Mucosa of descending colon (tissue), 3 donors: Measurements from ENCODE around the gene TMEM186. TPM values are rescaled to one million over a fixed set of nuclear protein-coding genes. Genes with fewer than 3 reads are reported as not detected.

Experiments
- ATAC-seq: fragments of 200-7000 bp; cut with Tn5 transposase; one replicate; pipeline ENCODE4 v1.9.1; 2020; ENCODE audit warnings: mild to moderate bottlenecking, moderate library complexity
- DNase-seq, 3 donors: peaks; one replicate each; pipeline ENCODE4 v3.0.0-alpha.2; 2020
- H3K36me3 ChIP-seq: fragments of 200-600 bp; one replicate; pipeline ENCODE4 v1.8.0; 2021; ENCODE audit warnings: low read depth, mild to moderate bottlenecking
- H3K4me1 ChIP-seq: fragments of 200-600 bp; one replicate; pipeline ENCODE4 v1.8.0; 2021; ENCODE audit warnings: low read depth, mild to moderate bottlenecking
- H3K4me3 ChIP-seq: fragments of 200-600 bp; one replicate; pipeline ENCODE4 v1.8.0; 2021; ENCODE audit warnings: mild to moderate bottlenecking
- H3K9me3 ChIP-seq: fragments of 200-600 bp; one replicate; pipeline ENCODE4 v1.8.0; 2021; ENCODE audit warnings: mild to moderate bottlenecking
- intact Hi-C, 2 donors: fragments of 100-400 bp; cut with DNase I in 1 of 2; cut with micrococcal nuclease in 1 of 2; formaldehyde crosslinking; loops; one replicate each; pipeline versions ENCODE4 v1.11.0 to v1.11.1; 2022; cut with DNase I, micrococcal nuclease
- total RNA-seq, 3 donors: library from RNA; stranded (reverse); fragmentation: NEBNext Ultra II Directional in 2 of 3; extraction: Animal tissue kit (Norgen Biotek cat#: 25700) in 2 of 3; gene quantifications; one replicate each; pipeline versions ENCODE4 v1.2.1 to v1.2.4, GENCODE V29; 2021 to 2023
- TF ChIP-seq, protein P1 (sequence below): fragments of 200-600 bp; IDR thresholded peaks from one replicate; pipeline ENCODE4 v1.8.0; 2022; ENCODE audit warnings: antibody characterized with exemption, mild to moderate bottlenecking
- donor health status: DM: no; HTN: no; CAD: no; lungs with moderate emphysema.
- donor health status: DM: no; HTN: no; CAD: no.
- donor health status: DM: no; HTN: yes; CAD: no.

The TMEM186 gene
- total RNA-seq, 3 donors from 2014 or later, result 12.2 to 13.9 (median 13.2) TPM

DNA sequence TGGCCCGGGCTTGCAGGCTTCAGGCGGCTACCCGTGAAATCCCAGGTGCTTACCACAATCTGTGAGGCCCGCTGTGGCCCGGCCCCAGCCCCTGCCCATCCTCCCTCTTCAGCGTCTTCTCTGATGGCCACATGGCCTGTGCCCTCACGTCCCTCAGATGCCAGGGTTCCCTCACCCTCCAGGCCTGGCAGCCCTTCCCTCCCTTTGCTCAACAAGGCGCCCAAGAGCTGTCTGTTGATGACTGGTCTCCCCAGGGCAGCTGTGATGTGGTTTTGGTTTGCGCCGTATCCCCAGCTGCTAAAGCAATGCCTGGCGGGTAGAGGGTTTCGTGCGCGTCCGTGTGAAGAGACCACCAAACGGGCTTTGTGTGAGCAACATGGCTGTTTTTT is 35.3 kb upstream of the TMEM186 start:
- TF ChIP-seq, protein P1, sequence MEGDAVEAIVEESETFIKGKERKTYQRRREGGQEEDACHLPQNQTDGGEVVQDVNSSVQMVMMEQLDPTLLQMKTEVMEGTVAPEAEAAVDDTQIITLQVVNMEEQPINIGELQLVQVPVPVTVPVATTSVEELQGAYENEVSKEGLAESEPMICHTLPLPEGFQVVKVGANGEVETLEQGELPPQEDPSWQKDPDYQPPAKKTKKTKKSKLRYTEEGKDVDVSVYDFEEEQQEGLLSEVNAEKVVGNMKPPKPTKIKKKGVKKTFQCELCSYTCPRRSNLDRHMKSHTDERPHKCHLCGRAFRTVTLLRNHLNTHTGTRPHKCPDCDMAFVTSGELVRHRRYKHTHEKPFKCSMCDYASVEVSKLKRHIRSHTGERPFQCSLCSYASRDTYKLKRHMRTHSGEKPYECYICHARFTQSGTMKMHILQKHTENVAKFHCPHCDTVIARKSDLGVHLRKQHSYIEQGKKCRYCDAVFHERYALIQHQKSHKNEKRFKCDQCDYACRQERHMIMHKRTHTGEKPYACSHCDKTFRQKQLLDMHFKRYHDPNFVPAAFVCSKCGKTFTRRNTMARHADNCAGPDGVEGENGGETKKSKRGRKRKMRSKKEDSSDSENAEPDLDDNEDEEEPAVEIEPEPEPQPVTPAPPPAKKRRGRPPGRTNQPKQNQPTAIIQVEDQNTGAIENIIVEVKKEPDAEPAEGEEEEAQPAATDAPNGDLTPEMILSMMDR, result no peak
- DNase-seq, result no peak
- no peaks in the 10 kb centered on the region for H3K9me3 ChIP-seq

DNA sequence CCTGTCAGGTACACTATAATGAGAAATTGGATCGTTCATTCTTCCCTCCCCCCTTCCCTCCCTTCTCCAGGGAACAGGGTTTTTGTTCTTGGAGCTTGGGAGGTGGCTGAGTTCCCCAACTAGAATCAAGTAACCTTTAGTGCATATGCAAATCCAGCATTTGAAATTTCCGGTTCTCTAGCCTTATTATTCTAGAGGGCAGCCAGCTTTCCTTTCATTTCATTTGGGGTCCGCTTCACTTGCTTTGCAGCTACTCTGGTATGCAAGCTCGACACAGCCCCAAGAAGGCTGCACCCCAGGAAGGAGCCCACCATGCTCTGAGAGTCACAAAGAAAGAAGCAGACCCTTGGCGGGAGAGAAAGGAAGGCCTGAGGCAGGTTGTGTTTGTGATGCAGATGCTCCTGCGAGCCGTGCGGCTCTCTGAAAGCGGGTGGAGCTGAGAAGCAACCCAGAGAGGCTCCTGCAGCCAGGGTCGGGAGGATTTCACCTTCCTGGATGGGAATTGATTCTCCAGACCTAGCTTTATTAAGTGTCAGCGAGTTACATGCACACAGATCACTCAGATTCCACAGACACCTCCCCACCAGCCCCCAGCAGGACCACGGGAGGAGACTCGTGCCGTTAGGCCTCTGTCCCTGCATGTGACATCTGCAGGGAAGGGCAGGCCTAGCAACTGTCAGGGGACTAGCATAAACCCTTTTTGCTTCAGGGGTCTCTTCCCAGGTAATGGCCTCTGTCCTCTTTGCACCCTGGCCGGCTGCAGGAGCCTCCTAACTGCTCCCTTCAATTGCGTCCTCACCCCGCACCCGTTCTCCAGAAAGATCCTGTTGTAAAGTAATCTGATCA is 34.7 kb upstream of the TMEM186 start:
- no peak for ATAC-seq
- intact Hi-C loops, result no loop called here

More for the DNA sequence above, 35.3 kb upstream of the TMEM186 start:
- Histone ChIP-seq H3K4me3 (no peak overlapping the region), H3K36me3 (peaks cover 4% of the 10 kb centered on the region), H3K4me1 (no peaks in the 10 kb centered on the region)
- intact Hi-C loops, result no loop called here
- ATAC-seq, result no peak

DNA sequence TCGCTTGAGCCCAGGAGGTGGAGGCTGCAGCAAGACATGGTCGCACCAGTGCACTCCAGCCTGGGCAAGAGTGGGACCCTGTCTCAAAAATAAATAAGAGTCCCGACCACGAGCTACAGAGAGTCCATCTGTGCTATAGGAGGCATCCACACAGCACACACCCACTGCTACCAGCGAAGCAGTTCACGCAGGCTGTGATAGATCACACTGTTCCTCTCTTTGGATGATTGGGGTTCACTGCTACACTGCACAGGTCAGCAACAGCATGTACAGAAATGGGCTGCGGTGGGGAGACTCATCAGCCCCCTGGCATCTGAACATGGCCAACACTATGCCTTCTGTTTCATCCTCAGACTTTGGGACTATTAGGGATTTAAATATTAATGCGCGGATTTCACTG is 34.0 kb upstream of the TMEM186 start:
- Histone ChIP-seq H3K4me1 (no peaks in the 10 kb centered on the region), H3K36me3 (peaks cover 4% of the 10 kb centered on the region), H3K9me3 (no peaks in the 10 kb centered on the region), H3K4me3 (no peak overlapping the region)
- TF ChIP-seq, protein P1, result no peak
- ATAC-seq (no peak), DNase-seq (no peak)
- intact Hi-C loops, result no loop called here

More for the DNA sequence above, 34.7 kb upstream of the TMEM186 start:
- Histone ChIP-seq H3K9me3 (no peaks in the 10 kb centered on the region), H3K4me1 (no peaks in the 10 kb centered on the region), H3K4me3 (no peak overlapping the region), H3K36me3 (peaks cover 4% of the 10 kb centered on the region)
- TF ChIP-seq, protein P1, result no peak
- DNase-seq, result no peak

DNA sequence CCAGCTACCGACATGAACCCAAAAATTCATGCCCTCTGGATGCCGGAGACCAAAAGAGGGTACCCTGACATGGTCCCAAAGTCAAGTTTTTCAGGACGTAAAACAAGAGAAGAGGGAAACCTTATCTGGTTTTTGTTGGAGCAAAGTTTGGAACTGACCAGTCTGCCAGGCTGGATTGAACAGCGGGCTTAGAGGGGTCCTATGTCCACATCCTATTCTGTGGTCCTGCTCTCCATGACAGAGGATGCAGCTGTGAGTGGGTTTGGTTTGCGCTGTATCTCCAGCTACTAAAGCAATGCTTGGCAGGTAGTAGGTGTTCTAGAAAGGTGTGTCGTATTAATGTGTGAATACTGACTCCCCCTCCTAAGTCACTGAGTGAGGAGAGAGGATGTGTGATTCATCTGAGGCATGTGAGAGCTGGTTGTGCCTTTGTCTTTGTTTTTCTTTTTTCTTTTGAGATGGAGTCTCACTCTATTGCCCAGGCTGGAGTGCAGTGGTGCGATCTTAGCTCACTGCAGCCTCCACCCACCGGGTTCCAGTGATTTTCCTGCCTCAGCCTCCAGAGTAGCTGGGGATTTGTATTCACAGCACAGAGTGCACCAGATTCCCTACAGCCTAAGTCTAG is 31.2 kb upstream of the TMEM186 start:
- ATAC-seq (no peak), DNase-seq (no peak)
- H3K4me3 ChIP-seq, result no peak overlapping the region
- no peaks in the 10 kb centered on the region for H3K9me3 ChIP-seq
- TF ChIP-seq, protein P1, result no peak
- intact Hi-C loops, result loop anchor here in 1 of 2 donors (10.0 kb wide), 1 partner anchor 56 kb away; the partner anchor contains the start of gene LITAFD
- H3K4me1 ChIP-seq, result no peaks in the 10 kb centered on the region
- peaks cover 4% of the 10 kb centered on the region for H3K36me3 ChIP-seq

DNA sequence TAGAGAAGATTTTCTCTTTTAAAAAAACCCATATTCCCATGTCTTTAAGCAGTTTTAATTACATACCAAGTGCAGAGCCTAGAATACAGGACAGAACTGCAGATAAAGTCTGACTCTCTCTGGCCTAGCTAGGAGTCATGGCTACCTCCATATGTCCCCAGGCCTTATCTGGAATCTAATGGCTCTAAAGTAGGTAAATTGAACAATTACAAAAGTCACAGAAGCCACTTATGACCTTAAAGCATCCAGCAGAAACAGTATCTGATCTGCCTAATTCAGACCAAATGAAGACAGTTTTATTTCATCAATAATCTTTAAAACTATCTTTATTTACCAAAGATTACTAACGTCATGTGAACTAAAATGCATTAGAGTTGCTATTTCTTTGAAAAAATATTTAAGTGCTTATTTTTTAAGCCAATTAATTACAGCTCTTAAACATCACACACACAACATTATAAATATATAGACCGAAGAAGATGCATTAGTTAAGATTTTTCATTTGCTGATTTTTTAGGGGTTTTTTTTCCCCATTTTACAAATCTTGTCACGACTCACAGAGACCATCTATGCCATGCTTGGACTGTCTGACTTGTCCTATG is 28.9 kb upstream of the TMEM186 start:
- H3K36me3 ChIP-seq, result peaks cover 4% of the 10 kb centered on the region
- intact Hi-C loops, result loop anchor here in 1 of 2 donors (10.0 kb wide), 1 partner anchor 58 kb away; the partner anchor contains the start of gene LITAFD
- TF ChIP-seq, protein P1, result no peak

More for the DNA sequence above, 28.9 kb upstream of the TMEM186 start:
- H3K9me3 ChIP-seq, result no peaks in the 10 kb centered on the region
- no peak overlapping the region for H3K4me3 ChIP-seq
- no peaks in the 10 kb centered on the region for H3K4me1 ChIP-seq
- ATAC-seq (no peak), DNase-seq (no peak)
